ENCODE measurements around the gene CNTN3. TPM values are rescaled to one million over a fixed set of nuclear protein-coding genes. Genes with fewer than 3 reads are reported as not detected.

Gene CNTN3
- total RNA-seq, 1 experiment from 2014 or later = not detected

DNA sequence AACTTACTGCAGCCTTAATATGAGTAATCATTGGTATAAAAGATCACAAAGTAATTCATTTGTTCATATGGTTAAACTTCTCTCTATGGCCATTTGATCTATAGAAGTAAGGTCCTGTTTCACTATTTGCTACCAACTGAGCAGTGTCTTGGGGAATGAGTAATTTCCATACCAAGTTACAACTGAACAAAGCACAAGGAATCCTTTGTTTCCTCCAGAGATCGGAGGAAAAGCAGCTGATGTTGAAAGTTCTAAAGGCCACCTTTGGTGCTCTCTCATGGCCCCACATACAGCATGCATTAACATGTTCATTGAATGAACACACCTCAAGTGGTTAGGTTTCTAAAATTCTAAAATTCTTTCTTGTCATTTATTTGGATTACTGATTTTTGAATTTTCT lies 7.1 kb upstream of the CNTN3 start:
- Histone ChIP-seq H3K9me3 (ENCODE audit: low read length) (peaks cover 34% of the 10 kb centered on the region), H4K20me1 (ENCODE audit: low read length) (no peaks in the 10 kb centered on the region), H3K9me2 (replicated peaks; ENCODE audit: low read length) (no peaks in the 10 kb centered on the region), H3K36me3 (ENCODE audit: low read depth, low read length) (no peaks in the 10 kb centered on the region), H2AFZ (ENCODE audit: low read length) (no peak overlapping the region), H3K4me3 (ENCODE audit: low read length) (no peak overlapping the region), H3K79me2 (ENCODE audit: low read length) (no peaks in the 10 kb centered on the region), H3K4me1 (ENCODE audit: insufficient read depth, low read length) (no peaks in the 10 kb centered on the region), H3K27me3 (ENCODE audit: low read length) (no peaks in the 10 kb centered on the region), H3K9ac (ENCODE audit: low read length) (no peak overlapping the region), H3K4me2 (ENCODE audit: low read length) (no peak overlapping the region), H3F3A (ENCODE audit: low read length, unreplicated experiment) (no peaks in the 10 kb centered on the region), H3K27ac (ENCODE audit: low read length) (no peak overlapping the region)
- ChIA-PET POLR2A (ENCODE audit: unreplicated experiment) (no interaction called here), CTCF (no interaction called here)
- no peak for DNase-seq
- no peak for ATAC-seq
- intact Hi-C loops (cut with micrococcal nuclease) = no loop called here
- no TSS peak for BruUV-seq (replicated peaks)
- TF ChIP-seq EZH2 (IDR thresholded peaks at IDR 0.05; ENCODE audit: low read length, unreplicated experiment) = no peak

- intact Hi-C loops (cut with micrococcal nuclease) = no loop called here
- TF ChIP-seq EZH2 (IDR thresholded peaks at IDR 0.05; ENCODE audit: low read length, unreplicated experiment) (no peak), EZH2phosphoT487 (IDR thresholded peaks at IDR 0.05; ENCODE audit: borderline replicate concordance, low read length) (no peak), CTCF (conservative IDR thresholded peaks at IDR 0.05; ENCODE audit: low read depth, low read length) (no peak)
- Histone ChIP-seq H3F3A (ENCODE audit: low read length, unreplicated experiment) (no peaks in the 10 kb centered on the region), H2AFZ (ENCODE audit: low read length) (no peak overlapping the region), H3K4me2 (ENCODE audit: low read length) (no peak overlapping the region), H3K9ac (ENCODE audit: low read length) (no peak overlapping the region), H3K79me2 (ENCODE audit: low read length) (no peaks in the 10 kb centered on the region), H3K9me2 (replicated peaks; ENCODE audit: low read length) (no peaks in the 10 kb centered on the region), H3K9me3 (ENCODE audit: low read length) (peaks cover 21% of the 10 kb centered on the region; the same call in 1 of the 2 replicates), H3K27me3 (ENCODE audit: low read length) (peaks cover 11% of the 10 kb centered on the region; the same call in 1 of the 2 replicates), H3K4me1 (ENCODE audit: insufficient read depth, low read length) (no peaks in the 10 kb centered on the region), H4K20me1 (ENCODE audit: low read length) (no peaks in the 10 kb centered on the region), H3K4me3 (ENCODE audit: low read length) (no peak overlapping the region), H3K36me3 (ENCODE audit: low read depth, low read length) (no peaks in the 10 kb centered on the region), H3K27ac (ENCODE audit: low read length) (no peak overlapping the region)
- ChIA-PET POLR2A (ENCODE audit: unreplicated experiment) (no interaction called here), CTCF (no interaction called here)
- ATAC-seq (no peak), DNase-seq (no peak)
- no TSS peak for BruUV-seq (replicated peaks)
These were observed 3.3 kb upstream of the CNTN3 start for GRCh38 chr3:74617776-74618175.

DNA sequence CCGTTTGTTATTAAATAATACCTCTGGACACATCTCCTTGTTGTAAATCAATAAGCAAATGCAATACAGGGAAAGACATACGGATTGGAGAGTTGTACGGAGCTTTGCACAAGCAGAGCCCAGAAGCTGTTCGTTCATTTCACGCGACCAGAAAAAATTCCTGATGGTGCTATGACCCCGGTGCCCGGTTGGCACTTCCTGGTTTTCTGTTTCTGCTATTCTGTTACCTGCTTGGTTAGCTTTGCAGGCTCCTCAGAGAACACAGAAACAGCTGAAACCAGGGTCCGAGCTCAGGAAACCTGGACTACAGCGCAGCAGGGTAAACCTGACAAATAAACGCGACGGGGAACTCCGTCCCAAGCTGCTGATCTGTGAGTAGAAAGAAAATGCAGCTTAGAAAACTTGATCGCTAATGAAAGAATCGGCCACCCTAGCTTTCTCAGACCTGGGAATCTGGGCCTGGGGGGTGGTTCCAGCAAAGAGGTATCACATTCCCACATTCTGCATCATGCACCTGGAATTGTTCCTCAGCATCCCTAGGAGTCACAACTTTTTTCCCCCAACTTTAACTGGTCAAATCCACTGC lies 845 bp downstream of the CNTN3 start:
- H3K4me2 ChIP-seq (ENCODE audit: low read length) = no peak overlapping the region
- no peaks in the 10 kb centered on the region for H3K9me2 ChIP-seq (replicated peaks; ENCODE audit: low read length)
- no peaks in the 10 kb centered on the region for H3K9me3 ChIP-seq (ENCODE audit: low read length)
- no peaks in the 10 kb centered on the region for H3F3A ChIP-seq (ENCODE audit: low read length, unreplicated experiment)
- H3K9ac ChIP-seq (ENCODE audit: low read length) = no peak overlapping the region
- TF ChIP-seq EZH2 (IDR thresholded peaks at IDR 0.05; ENCODE audit: low read length, unreplicated experiment) = no peak
- TF ChIP-seq EZH2phosphoT487 (IDR thresholded peaks at IDR 0.05; ENCODE audit: borderline replicate concordance, low read length) = no peak
- TF ChIP-seq CTCF (conservative IDR thresholded peaks at IDR 0.05; ENCODE audit: low read depth, low read length) = no peak
- BruUV-seq (replicated peaks) = no TSS peak
- ChIA-PET POLR2A (ENCODE audit: unreplicated experiment) (no interaction called here), CTCF (no interaction called here)
- no peaks in the 10 kb centered on the region for H4K20me1 ChIP-seq (ENCODE audit: low read length)
- no peak for DNase-seq
- no peaks in the 10 kb centered on the region for H3K36me3 ChIP-seq (ENCODE audit: low read depth, low read length)
- intact Hi-C loops (cut with micrococcal nuclease) = no loop called here
- no peak overlapping the region for H2AFZ ChIP-seq (ENCODE audit: low read length)
- H3K4me3 ChIP-seq (ENCODE audit: low read length) = no peak overlapping the region
- H3K4me1 ChIP-seq (ENCODE audit: insufficient read depth, low read length) = no peaks in the 10 kb centered on the region
- H3K27ac ChIP-seq (ENCODE audit: low read length) = no peak overlapping the region
- peaks cover 11% of the 10 kb centered on the region; the same call in 1 of the 2 replicates for H3K27me3 ChIP-seq (ENCODE audit: low read length)
- ATAC-seq = no peak
- H3K79me2 ChIP-seq (ENCODE audit: low read length) = no peaks in the 10 kb centered on the region

All from PC-3 (cell line).